Vagina (tissue), 2 donors: ENCODE results near the gene ETV5. TPM values are rescaled to one million over a fixed set of nuclear protein-coding genes. Genes with fewer than 3 reads are reported as not detected.

ENCODE experiments used
- DNase-seq, 2 donors: peaks; one replicate each; pipeline ENCODE4 v3.0.0-alpha.2; 2017; ENCODE audit errors: extremely low spot score in 2 of 2
- H3K27ac ChIP-seq: fragments of 200-600 bp; sonication (generic); one replicate; pipeline ENCODE4 v1.5.1; 2019
- H3K27me3 ChIP-seq: fragments of 200-600 bp; sonication (generic); one replicate; pipeline ENCODE4 v1.5.1; 2019
- H3K36me3 ChIP-seq, 2 donors: fragments of 200-600 bp; sonication (generic); one replicate each; pipeline ENCODE4 v1.5.1; 2017 to 2019
- H3K4me1 ChIP-seq: fragments of 200-600 bp; sonication (generic); one replicate; pipeline ENCODE4 v1.5.1; 2019
- H3K4me3 ChIP-seq, 2 donors: fragments of 200-600 bp; sonication (generic); 1 replicate in 1 of 2; 2 replicates in 1 of 2; pipeline ENCODE4 v1.5.1; 2016 to 2019
- H3K9me3 ChIP-seq: fragments of 200-600 bp; sonication (generic); one replicate; pipeline ENCODE4 v1.5.1; 2019
- CTCF ChIP-seq, 3 experiments: fragments of 450-650 bp in 2 of 3; fragments of 200-600 bp in 1 of 3; sonication (generic) in 1 of 3; IDR thresholded peaks; one replicate each; pipeline ENCODE4 v1.5.1; 2017 to 2019; ENCODE audit warnings: antibody characterized with exemption in 3 of 3, mild to moderate bottlenecking in 2 of 3, moderate library complexity in 2 of 3
- POLR2A ChIP-seq, 2 donors: fragments of 450-650 bp; IDR thresholded peaks; one replicate each; pipeline ENCODE4 v1.6.1; 2017; ENCODE audit warnings: antibody characterized with exemption in 2 of 2, mild to moderate bottlenecking in 2 of 2, moderate library complexity in 2 of 2
- POLR2AphosphoS5 ChIP-seq, 2 donors: sonication (generic); formaldehyde crosslinking; IDR thresholded peaks; one replicate each; pipeline ENCODE4 v1.9.0; 2017; ENCODE audit warnings: antibody characterized with exemption in 2 of 2, mild to moderate bottlenecking in 2 of 2, low read depth in 1 of 2; ENCODE audit not compliant: insufficient read depth in 1 of 2
- intact Hi-C: fragments of 100-400 bp; cut with DNase I; formaldehyde crosslinking; loops from one replicate; pipeline ENCODE4 v1.15.1; 2023
- total RNA-seq: library from RNA; depleted of rRNA; stranded (reverse); fragments of >200 nt; gene quantifications from one replicate; pipeline ENCODE4 v1.2.3, GENCODE V29; 2016

The ETV5 gene
- total RNA-seq, 1 donor from 2014 or later = 18.4 TPM

- no peak for TF ChIP-seq POLR2A (IDR thresholded peaks at IDR 0.05)
- TF ChIP-seq POLR2AphosphoS5 (IDR thresholded peaks at IDR 0.05; ENCODE audit: insufficient read depth in 1 of 2, low read depth in 1 of 2) = no peak
- TF ChIP-seq CTCF (IDR thresholded peaks at IDR 0.05) = no peak
- Histone ChIP-seq H3K4me1 (no peaks in the 10 kb centered on the region), H3K4me3 (no peak overlapping the region), H3K36me3 (no peaks in the 10 kb centered on the region), H3K27me3 (no peaks in the 10 kb centered on the region), H3K27ac (no peak overlapping the region), H3K9me3 (no peaks in the 10 kb centered on the region)
- DNase-seq = no peak
- intact Hi-C loops = no loop called here
Measured at GRCh38 chr3:186127463-186127862, 18.6 kb upstream of the ETV5 start.

DNA sequence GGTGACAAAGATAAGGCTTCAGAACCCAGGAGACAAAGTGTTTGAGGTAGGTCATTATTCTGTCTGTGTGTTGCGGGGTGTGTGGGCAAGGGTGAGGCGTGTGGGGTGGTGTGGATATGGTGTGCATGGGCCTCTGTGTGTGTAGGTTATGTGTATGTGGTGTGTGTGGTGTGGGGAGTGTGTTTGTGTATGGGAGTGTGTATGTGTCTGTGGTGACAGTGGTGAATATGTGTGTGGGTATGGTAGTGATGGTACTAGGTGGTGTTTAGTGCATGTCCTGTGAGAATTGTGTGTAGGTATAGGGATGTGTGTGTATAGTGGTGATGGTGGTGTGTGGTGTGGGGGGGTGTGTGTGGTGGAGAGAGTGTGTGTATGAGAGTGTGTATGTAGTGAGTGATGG lies 16.2 kb upstream of the ETV5 start:
- DNase-seq = no peak
- Histone ChIP-seq H3K9me3 (no peaks in the 10 kb centered on the region), H3K27ac (no peak overlapping the region), H3K36me3 (no peaks in the 10 kb centered on the region), H3K4me3 (no peak overlapping the region), H3K27me3 (no peaks in the 10 kb centered on the region), H3K4me1 (no peaks in the 10 kb centered on the region)
- intact Hi-C loops = no loop called here
- TF ChIP-seq POLR2A (IDR thresholded peaks at IDR 0.05) (no peak), POLR2AphosphoS5 (IDR thresholded peaks at IDR 0.05; ENCODE audit: insufficient read depth in 1 of 2, low read depth in 1 of 2) (no peak), CTCF (IDR thresholded peaks at IDR 0.05) (no peak)

DNA sequence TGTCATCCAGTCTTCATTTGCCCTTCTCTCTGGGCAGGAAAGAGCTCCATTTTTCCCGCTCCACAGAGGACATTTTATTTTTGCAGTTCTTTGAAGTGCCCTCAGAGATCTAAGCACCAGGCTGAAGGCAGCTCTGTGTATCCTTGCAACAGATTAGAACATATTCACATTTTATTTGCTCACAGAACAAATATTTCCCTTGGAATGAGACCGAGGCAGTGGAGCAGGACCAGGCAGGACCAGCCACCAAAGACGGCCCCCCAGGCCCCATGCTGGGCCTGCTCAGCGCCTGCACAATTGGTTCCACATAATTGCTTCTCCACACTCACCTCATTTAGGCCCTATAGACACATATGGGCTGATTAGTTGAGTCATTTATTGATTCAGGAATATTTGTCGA lies 15.7 kb upstream of the ETV5 start:
- Histone ChIP-seq H3K36me3 (no peaks in the 10 kb centered on the region), H3K4me1 (no peaks in the 10 kb centered on the region), H3K27me3 (no peaks in the 10 kb centered on the region), H3K9me3 (no peaks in the 10 kb centered on the region), H3K27ac (no peak overlapping the region), H3K4me3 (no peak overlapping the region)
- no peak for TF ChIP-seq CTCF (IDR thresholded peaks at IDR 0.05)
- TF ChIP-seq POLR2A (IDR thresholded peaks at IDR 0.05) = no peak
- TF ChIP-seq POLR2AphosphoS5 (IDR thresholded peaks at IDR 0.05; ENCODE audit: insufficient read depth in 1 of 2, low read depth in 1 of 2) = no peak
- no peak for DNase-seq
- intact Hi-C loops = no loop called here

DNA sequence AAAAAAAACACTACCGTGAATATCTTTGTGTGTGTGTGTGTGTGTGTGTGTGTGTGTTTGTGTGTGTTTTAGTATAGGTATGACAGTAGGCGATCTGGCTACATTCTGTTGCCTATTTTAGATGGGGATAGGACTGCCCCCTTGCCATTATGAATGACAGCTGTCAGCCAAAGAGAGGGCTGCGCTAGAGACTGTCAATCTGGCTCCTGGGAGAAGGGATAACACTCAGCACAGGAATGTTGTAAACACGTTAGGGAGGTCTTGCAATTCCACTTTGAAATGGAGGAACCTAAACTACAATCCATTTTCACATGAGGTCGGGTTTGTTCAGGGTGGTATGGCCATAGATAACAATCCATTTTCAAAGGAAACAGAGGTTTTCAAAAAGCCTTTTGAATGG lies 14.1 kb upstream of the ETV5 start:
- no peak for DNase-seq
- intact Hi-C loops = no loop called here
- Histone ChIP-seq H3K27ac (no peak overlapping the region), H3K4me3 (no peak overlapping the region), H3K36me3 (no peaks in the 10 kb centered on the region), H3K4me1 (no peaks in the 10 kb centered on the region), H3K27me3 (no peaks in the 10 kb centered on the region), H3K9me3 (no peaks in the 10 kb centered on the region)
- TF ChIP-seq CTCF (IDR thresholded peaks at IDR 0.05) (no peak), POLR2AphosphoS5 (IDR thresholded peaks at IDR 0.05; ENCODE audit: insufficient read depth in 1 of 2, low read depth in 1 of 2) (no peak), POLR2A (IDR thresholded peaks at IDR 0.05) (no peak)

GRCh38 chr3:186121968-186122367 lies 13.1 kb upstream of the ETV5 start:
- TF ChIP-seq POLR2AphosphoS5 (IDR thresholded peaks at IDR 0.05; ENCODE audit: insufficient read depth in 1 of 2, low read depth in 1 of 2) = no peak
- TF ChIP-seq POLR2A (IDR thresholded peaks at IDR 0.05) = no peak
- TF ChIP-seq CTCF (IDR thresholded peaks at IDR 0.05) = no peak
- Histone ChIP-seq H3K4me1 (no peaks in the 10 kb centered on the region), H3K4me3 (no peak overlapping the region), H3K27ac (no peak overlapping the region), H3K36me3 (no peaks in the 10 kb centered on the region), H3K27me3 (no peaks in the 10 kb centered on the region), H3K9me3 (no peaks in the 10 kb centered on the region)
- DNase-seq = no peak
- intact Hi-C loops = no loop called here
